ENCODE data around the gene FZR1. TPM values are rescaled to one million over a fixed set of nuclear protein-coding genes. Genes with fewer than 3 reads are reported as not detected.

FZR1 gene
- total RNA-seq, 1 donor from 2014 or later: 20.7 TPM

- intact Hi-C loops (cut with micrococcal nuclease): no loop called here
- no peaks in the 10 kb centered on the region for H3K9me3 ChIP-seq (replicated peaks)
- peaks cover 5% of the 10 kb centered on the region for H3K4me1 ChIP-seq
- peaks cover 57% of the 10 kb centered on the region for H3K36me3 ChIP-seq
- no peak for TF ChIP-seq CTCF (IDR thresholded peaks at IDR 0.05; ENCODE audit: borderline replicate concordance)
- H3K4me3 ChIP-seq: no peak overlapping the region
- H3K27me3 ChIP-seq (ENCODE audit: low read depth): no peaks in the 10 kb centered on the region
- no peak for DNase-seq
- H3K27ac ChIP-seq (replicated peaks): no peak overlapping the region
Observed at GRCh38 chr19:3524078-3524842, 18.1 kb downstream of the FZR1 start.

GRCh38 chr19:3524904-3525451 lies 18.9 kb downstream of the FZR1 start:
- no peak for DNase-seq
- intact Hi-C loops (cut with micrococcal nuclease): no loop called here
- Histone ChIP-seq H3K4me1 (peaks cover 5% of the 10 kb centered on the region), H3K4me3 (no peak overlapping the region), H3K27me3 (ENCODE audit: low read depth) (no peaks in the 10 kb centered on the region), H3K36me3 (peaks cover 57% of the 10 kb centered on the region), H3K9me3 (replicated peaks) (no peaks in the 10 kb centered on the region), H3K27ac (replicated peaks) (no peak overlapping the region)
- no peak for TF ChIP-seq CTCF (IDR thresholded peaks at IDR 0.05; ENCODE audit: borderline replicate concordance)

- H3K36me3 ChIP-seq: peaks cover 67% of the 10 kb centered on the region
- TF ChIP-seq CTCF (IDR thresholded peaks at IDR 0.05; ENCODE audit: borderline replicate concordance): no peak
- no peaks in the 10 kb centered on the region for H3K4me1 ChIP-seq
- DNase-seq: no peak
- no peaks in the 10 kb centered on the region for H3K27me3 ChIP-seq (ENCODE audit: low read depth)
- intact Hi-C loops (cut with micrococcal nuclease): no loop called here
- no peaks in the 10 kb centered on the region for H3K9me3 ChIP-seq (replicated peaks)
- no peak overlapping the region for H3K27ac ChIP-seq (replicated peaks)
- no peak overlapping the region for H3K4me3 ChIP-seq
Observed at GRCh38 chr19:3526507-3527237, 20.6 kb downstream of the FZR1 start.

- H3K4me1 ChIP-seq: no peaks in the 10 kb centered on the region
- intact Hi-C loops (cut with micrococcal nuclease): no loop called here
Observed at GRCh38 chr19:3527238-3527910, 21.3 kb downstream of the FZR1 start.

More at GRCh38 chr19:3527238-3527910, 21.3 kb downstream of the FZR1 start:
- H3K9me3 ChIP-seq (replicated peaks): no peaks in the 10 kb centered on the region
- no peak overlapping the region for H3K4me3 ChIP-seq
- DNase-seq: no peak
- H3K27me3 ChIP-seq (ENCODE audit: low read depth): no peaks in the 10 kb centered on the region
- peaks cover 70% of the 10 kb centered on the region for H3K36me3 ChIP-seq
- no peak overlapping the region for H3K27ac ChIP-seq (replicated peaks)
- no peak for TF ChIP-seq CTCF (IDR thresholded peaks at IDR 0.05; ENCODE audit: borderline replicate concordance)

Measured in left ventricle myocardium inferior (tissue), 1 donor.